H9 (cell line): ENCODE measurements around the gene CAPN12. TPM values are rescaled to one million over a fixed set of nuclear protein-coding genes. Genes with fewer than 3 reads are reported as not detected.

Experiments
- DNase-seq: peaks from one replicate; pipeline ENCODE4 v3.0.0-alpha.2; 2017
- H2AFZ ChIP-seq: one replicate; pipeline ENCODE4 v1.6.1; 2013; ENCODE audit warnings: mild to moderate bottlenecking, low read length, control low read depth, moderate library complexity
- H2AK5ac ChIP-seq: 2 replicates; pipeline ENCODE4 v1.6.1; 2013; ENCODE audit warnings: low read length, control low read depth, mixed read lengths; ENCODE audit not compliant: insufficient read length
- H2BK120ac ChIP-seq: one replicate; pipeline ENCODE4 v1.6.1; 2013; ENCODE audit warnings: low read depth, mild to moderate bottlenecking, low read length, control low read depth, inconsistent platforms; ENCODE audit not compliant: poor library complexity, severe bottlenecking
- H2BK12ac ChIP-seq: 2 replicates; pipeline ENCODE4 v1.6.1; 2013; ENCODE audit warnings: low read length, control low read depth, mixed read lengths, low read depth; ENCODE audit not compliant: insufficient read length
- H2BK15ac ChIP-seq: 2 replicates; pipeline ENCODE4 v1.6.1; 2013; ENCODE audit warnings: low read depth, low read length, control low read depth
- H2BK20ac ChIP-seq: one replicate; pipeline ENCODE4 v1.6.1; 2013; ENCODE audit warnings: low read depth, mild to moderate bottlenecking, low read length, control low read depth, inconsistent platforms; ENCODE audit not compliant: poor library complexity, severe bottlenecking
- H2BK5ac ChIP-seq: 2 replicates; pipeline ENCODE4 v1.6.1; 2013; ENCODE audit warnings: low read length, control low read depth, mixed read lengths; ENCODE audit not compliant: insufficient read length
- H3K14ac ChIP-seq: 2 replicates; pipeline ENCODE4 v1.6.1; 2013; ENCODE audit warnings: low read length, control low read depth; ENCODE audit not compliant: insufficient read depth
- H3K18ac ChIP-seq: 2 replicates; pipeline ENCODE4 v1.6.1; 2013; ENCODE audit warnings: low read depth, mild to moderate bottlenecking, mixed read lengths, low read length, control low read depth; ENCODE audit not compliant: insufficient read length
- H3K23ac ChIP-seq: 2 replicates; pipeline ENCODE4 v1.6.1; 2013; ENCODE audit warnings: low read length, control low read depth, mixed read lengths, low read depth; ENCODE audit not compliant: insufficient read length
- H3K23me2 ChIP-seq: 2 replicates; pipeline ENCODE4 v1.6.1; 2013; ENCODE audit warnings: low read depth, mild to moderate bottlenecking, mixed read lengths, low read length, control low read depth; ENCODE audit not compliant: insufficient read length, poor library complexity, severe bottlenecking
- H3K27ac ChIP-seq: 2 replicates; pipeline ENCODE4 v1.5.1; 2013; ENCODE audit warnings: low read length, control low read depth, mixed read lengths, low read depth; ENCODE audit not compliant: insufficient read length
- H3K27me3 ChIP-seq: 2 replicates; pipeline ENCODE4 v1.6.1; 2013; ENCODE audit warnings: low read length, control low read depth, inconsistent platforms; ENCODE audit not compliant: insufficient read depth
- H3K4ac ChIP-seq: 2 replicates; pipeline ENCODE4 v1.6.1; 2013; ENCODE audit warnings: low read depth, mild to moderate bottlenecking, control low read depth, inconsistent platforms, low read length, moderate library complexity
- H3K4me1 ChIP-seq: 2 replicates; pipeline ENCODE4 v1.6.1; 2013; ENCODE audit warnings: low read length, control low read depth, inconsistent platforms; ENCODE audit not compliant: insufficient read depth
- H3K4me2 ChIP-seq: 2 replicates; pipeline ENCODE4 v1.6.1; 2013; ENCODE audit warnings: low read length, control low read depth, mixed read lengths; ENCODE audit not compliant: insufficient read length, insufficient read depth
- H3K56ac ChIP-seq: 2 replicates; pipeline ENCODE4 v1.6.1; 2013; ENCODE audit warnings: low read depth, mild to moderate bottlenecking, mixed read lengths, low read length, control low read depth; ENCODE audit not compliant: insufficient read length
- H3K79me1 ChIP-seq: 2 replicates; pipeline ENCODE4 v1.6.1; 2013; ENCODE audit warnings: low read depth, mild to moderate bottlenecking, moderate library complexity, low read length, control low read depth, inconsistent platforms; ENCODE audit not compliant: insufficient read depth, poor library complexity, severe bottlenecking
- H3K79me2 ChIP-seq: 2 replicates; pipeline ENCODE4 v1.6.1; 2013; ENCODE audit warnings: low read length, control low read depth, inconsistent platforms; ENCODE audit not compliant: insufficient read depth
- H3K9ac ChIP-seq: 2 replicates; pipeline ENCODE4 v1.6.1; 2013; ENCODE audit warnings: low read length, control low read depth, mixed read lengths; ENCODE audit not compliant: insufficient read length; ENCODE audit errors: extremely low read depth
- H3K9me3 ChIP-seq: one replicate; pipeline ENCODE4 v1.6.1; 2013; ENCODE audit warnings: low read depth, low read length, inconsistent platforms; ENCODE audit not compliant: control insufficient read depth
- H3T11ph ChIP-seq: one replicate; pipeline ENCODE4 v1.6.1; 2013; ENCODE audit warnings: mild to moderate bottlenecking, low read length, control low read depth, inconsistent platforms
- H4K20me1 ChIP-seq: one replicate; pipeline ENCODE4 v1.6.1; 2013; ENCODE audit not compliant: control insufficient read depth, insufficient read length, insufficient read depth
- H4K5ac ChIP-seq: 2 replicates; pipeline ENCODE4 v1.6.1; 2013; ENCODE audit warnings: low read depth, mild to moderate bottlenecking, mixed read lengths, low read length, control low read depth; ENCODE audit not compliant: insufficient read length
- H4K8ac ChIP-seq: replicated peaks from 2 replicates; pipeline ENCODE4 v1.6.1; 2013; ENCODE audit warnings: low read length, control low read depth, mixed read lengths, low read depth; ENCODE audit not compliant: insufficient read length
- H4K91ac ChIP-seq: 2 replicates; pipeline ENCODE4 v1.6.1; 2013; ENCODE audit warnings: low read depth, mild to moderate bottlenecking, moderate library complexity, mixed read lengths, low read length, control low read depth; ENCODE audit not compliant: insufficient read length
- H3K27ac Mint-ChIP-seq, 3 experiments: 2 replicates in 2 of 3; 3 replicates in 1 of 3; pipeline ENCODE4 v1.8.0; 2020 to 2021; ENCODE audit warnings: mixed read lengths in 3 of 3, mild to moderate bottlenecking in 1 of 3, moderate library complexity in 1 of 3
- H3K27me3 Mint-ChIP-seq: 2 replicates; pipeline ENCODE4 v1.8.0; 2021; ENCODE audit warnings: low read depth, mild to moderate bottlenecking, moderate library complexity, mixed read lengths
- H3K36me3 Mint-ChIP-seq, 3 experiments: 2 replicates in 2 of 3; 3 replicates in 1 of 3; pipeline ENCODE4 v1.8.0; 2020 to 2021; ENCODE audit warnings: low read depth in 3 of 3, mixed read lengths in 3 of 3; ENCODE audit not compliant: insufficient read depth in 1 of 3
- H3K4me1 Mint-ChIP-seq, 2 experiments: 2 replicates each; pipeline ENCODE4 v1.8.0; 2020; ENCODE audit warnings: mixed read lengths in 2 of 2
- H3K4me3 Mint-ChIP-seq, 2 experiments: 2 replicates in 1 of 2; 3 replicates in 1 of 2; pipeline ENCODE4 v1.8.0; 2020 to 2021; ENCODE audit warnings: mild to moderate bottlenecking in 2 of 2, mixed read lengths in 2 of 2, moderate library complexity in 1 of 2
- H3K9me3 Mint-ChIP-seq, 2 experiments: 2 replicates in 1 of 2; 3 replicates in 1 of 2; pipeline ENCODE4 v1.8.0; 2020; ENCODE audit warnings: mild to moderate bottlenecking in 2 of 2, mixed read lengths in 2 of 2, moderate library complexity in 1 of 2
- CTCF ChIP-seq: fragments of 200-600 bp; sonication (generic); conservative IDR thresholded peaks from 3 replicates; pipeline ENCODE4 v1.8.0; 2021; ENCODE audit warnings: antibody characterized with exemption, mild to moderate bottlenecking
- WGBS: extraction: QIAGEN DNeasy Blood & Tissue Kit; methylation state at CpG from one replicate; pipeline ENCODE4 v1.1.7; 2013; ENCODE audit warnings: missing lambda C conversion rate, low lambda C conversion rate, mixed read lengths; ENCODE audit not compliant: insufficient read length; ENCODE audit errors: extremely low coverage; 5-methylcytosine and 5-hydroxymethylcytosine counted together
- total RNA-seq: library from RNA; stranded (reverse); gene quantifications from 2 replicates; pipeline ENCODE4 v1.2.1, GENCODE V29; 2021

The CAPN12 gene
- total RNA-seq, 1 experiment from 2014 or later, result 10.5 TPM

GRCh38 chr19:38793671-38794070 lies 49.4 kb upstream of the CAPN12 start:
- no CpG with 5 or more reads among the region's 5 CpGs for WGBS
- H3K4me2 ChIP-seq, result no peak overlapping the region

More at GRCh38 chr19:38793671-38794070, 49.4 kb upstream of the CAPN12 start:
- DNase-seq, result no peak
- H3K9ac ChIP-seq, result no peak overlapping the region
- H4K5ac ChIP-seq, result no peak overlapping the region
- H2BK15ac ChIP-seq, result no peak overlapping the region
- no peak overlapping the region for H3K14ac ChIP-seq
- no peak overlapping the region for H3K27ac ChIP-seq
- H2BK5ac ChIP-seq, result no peak overlapping the region
- H3K27me3 ChIP-seq, result no peaks in the 10 kb centered on the region
- H4K91ac ChIP-seq, result no peak overlapping the region
- H3K9me3 Mint-ChIP-seq, result peaks cover 0 to 5% of the 10 kb centered on the region in 2 experiments; a peak in 3 of 5 replicates
- H3K79me2 ChIP-seq, result no peaks in the 10 kb centered on the region
- peaks cover 4 to 7% of the 10 kb centered on the region in 2 experiments for H3K4me1 Mint-ChIP-seq
- H3K56ac ChIP-seq, result no peak overlapping the region
- no peak overlapping the region for H2AK5ac ChIP-seq
- no peaks in the 10 kb centered on the region for H3K79me1 ChIP-seq
- no peak overlapping the region for H2BK20ac ChIP-seq
- no peak overlapping the region for H3K4ac ChIP-seq
- H3K27ac Mint-ChIP-seq, result no peak overlapping the region
- no peak overlapping the region for H2BK120ac ChIP-seq
- no peak overlapping the region for H4K8ac ChIP-seq
- H3K23ac ChIP-seq, result no peak overlapping the region
- H2BK12ac ChIP-seq, result no peak overlapping the region
- TF ChIP-seq CTCF, result no peak
- H3K27me3 Mint-ChIP-seq, result peaks cover 2% of the 10 kb centered on the region; the same call in 1 of the 2 replicates
- H3K4me3 Mint-ChIP-seq, result no peak overlapping the region
- no peak overlapping the region for H2AFZ ChIP-seq
- H3K18ac ChIP-seq, result no peak overlapping the region
- H3K4me1 ChIP-seq, result 0 out of 2 replicates have a peak, but pooled peaks cover 3% of the 10 kb centered on the region
- H3K36me3 Mint-ChIP-seq, result no peaks in the 10 kb centered on the region
- no peaks in the 10 kb centered on the region for H3K9me3 ChIP-seq
- no peak overlapping the region for H3T11ph ChIP-seq
- no peaks in the 10 kb centered on the region for H3K23me2 ChIP-seq
- no peaks in the 10 kb centered on the region for H4K20me1 ChIP-seq
